Stomach (tissue), 4 donors: ENCODE data around the gene MSMO1.

ENCODE experiments used
- POLR2A ChIP-seq, 4 donors: fragments of 450-650 bp; IDR thresholded peaks; one replicate each; pipeline ENCODE4 v1.6.1; 2016; ENCODE audit warnings: antibody characterized with exemption in 4 of 4, control low read depth in 2 of 4, mild to moderate bottlenecking in 1 of 4, moderate library complexity in 1 of 4
- POLR2AphosphoS5 ChIP-seq, 3 donors: sonication (generic); formaldehyde crosslinking; IDR thresholded peaks; one replicate each; pipeline ENCODE4 v1.6.1; 2016; ENCODE audit warnings: antibody characterized with exemption in 3 of 3
- TF ChIP-seq, protein P1 (sequence below), 7 experiments: fragments of 450-650 bp in 4 of 7; fragments of 200-600 bp in 3 of 7; sonication (generic) in 3 of 7; IDR thresholded peaks; one replicate each; pipeline ENCODE4 v1.5.1; 2016 to 2019; ENCODE audit warnings: antibody characterized with exemption in 7 of 7, control low read depth in 2 of 7, mild to moderate bottlenecking in 1 of 7

- TF ChIP-seq, protein P1, sequence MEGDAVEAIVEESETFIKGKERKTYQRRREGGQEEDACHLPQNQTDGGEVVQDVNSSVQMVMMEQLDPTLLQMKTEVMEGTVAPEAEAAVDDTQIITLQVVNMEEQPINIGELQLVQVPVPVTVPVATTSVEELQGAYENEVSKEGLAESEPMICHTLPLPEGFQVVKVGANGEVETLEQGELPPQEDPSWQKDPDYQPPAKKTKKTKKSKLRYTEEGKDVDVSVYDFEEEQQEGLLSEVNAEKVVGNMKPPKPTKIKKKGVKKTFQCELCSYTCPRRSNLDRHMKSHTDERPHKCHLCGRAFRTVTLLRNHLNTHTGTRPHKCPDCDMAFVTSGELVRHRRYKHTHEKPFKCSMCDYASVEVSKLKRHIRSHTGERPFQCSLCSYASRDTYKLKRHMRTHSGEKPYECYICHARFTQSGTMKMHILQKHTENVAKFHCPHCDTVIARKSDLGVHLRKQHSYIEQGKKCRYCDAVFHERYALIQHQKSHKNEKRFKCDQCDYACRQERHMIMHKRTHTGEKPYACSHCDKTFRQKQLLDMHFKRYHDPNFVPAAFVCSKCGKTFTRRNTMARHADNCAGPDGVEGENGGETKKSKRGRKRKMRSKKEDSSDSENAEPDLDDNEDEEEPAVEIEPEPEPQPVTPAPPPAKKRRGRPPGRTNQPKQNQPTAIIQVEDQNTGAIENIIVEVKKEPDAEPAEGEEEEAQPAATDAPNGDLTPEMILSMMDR (IDR thresholded peaks at IDR 0.05): no peak
- TF ChIP-seq POLR2A (IDR thresholded peaks at IDR 0.05) (no peak), POLR2AphosphoS5 (IDR thresholded peaks at IDR 0.05) (no peak)
Measured at GRCh38 chr4:165343353-165344191, 16.1 kb downstream of the MSMO1 start.
